Epithelial cell of esophagus (primary cell): ENCODE results near the gene ANKRD34C.

Experiments used
- DNase-seq: peaks from one replicate; pipeline ENCODE4 v3.0.0; 2010; ENCODE audit warnings: low read depth
- H3K4me3 ChIP-seq: 2 replicates; pipeline ENCODE4 v1.5.1; 2011; ENCODE audit warnings: mild to moderate bottlenecking, low read length, control low read depth
- CTCF ChIP-seq: IDR thresholded peaks from 2 replicates; pipeline ENCODE4 v1.5.1; 2011; ENCODE audit warnings: low read depth, mild to moderate bottlenecking, low read length, control low read depth, inconsistent platforms; ENCODE audit not compliant: insufficient read depth; ENCODE audit errors: missing control alignments

ANKRD34C gene

GRCh38 chr15:79321876-79322275 is 39.4 kb downstream of the ANKRD34C start:
- TF ChIP-seq CTCF: no peak
- DNase-seq: no peak
- no peak overlapping the region for H3K4me3 ChIP-seq

DNA sequence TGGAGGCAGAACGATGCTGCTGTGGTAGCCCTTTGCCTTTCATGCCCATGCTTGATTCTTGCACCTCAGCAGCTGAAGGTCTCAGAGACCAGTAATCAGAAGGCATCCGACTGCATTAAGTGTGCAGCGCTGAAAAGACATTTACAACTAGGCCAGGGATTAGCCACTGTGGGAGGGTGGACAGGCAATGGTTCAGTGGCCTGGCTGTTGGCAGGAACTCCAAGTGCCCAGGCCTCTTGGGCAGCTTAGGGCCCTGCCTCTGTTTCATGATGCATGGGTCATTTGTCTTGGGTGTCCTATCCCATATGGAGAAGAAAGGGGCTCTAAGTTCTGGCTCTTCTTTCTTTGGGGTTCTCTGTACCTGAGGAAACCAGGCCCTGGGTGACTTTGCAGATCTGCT is 39.8 kb downstream of the ANKRD34C start:
- TF ChIP-seq CTCF: no peak
- DNase-seq: no peak
- H3K4me3 ChIP-seq: no peak overlapping the region

DNA sequence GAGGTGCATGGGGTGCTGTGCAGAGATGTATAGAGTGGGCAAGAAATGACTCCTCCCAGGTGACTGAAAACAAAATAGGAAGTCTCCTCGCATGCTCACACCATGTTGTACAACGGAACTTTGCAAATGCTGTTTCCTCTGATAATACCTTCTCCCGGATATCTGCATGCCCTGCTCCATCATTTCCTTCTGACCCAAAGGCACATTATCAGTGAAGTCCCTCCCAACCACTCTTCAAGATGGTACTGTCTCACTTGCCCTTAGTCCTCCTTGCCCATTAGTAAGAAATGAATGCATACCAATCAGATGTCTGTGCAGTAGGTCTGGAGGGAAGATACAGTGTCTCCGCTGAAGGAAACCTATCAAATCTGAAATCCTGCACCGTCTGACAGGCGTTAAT is 40.4 kb downstream of the ANKRD34C start:
- no peak for TF ChIP-seq CTCF
- DNase-seq: no peak
- no peak overlapping the region for H3K4me3 ChIP-seq

DNA sequence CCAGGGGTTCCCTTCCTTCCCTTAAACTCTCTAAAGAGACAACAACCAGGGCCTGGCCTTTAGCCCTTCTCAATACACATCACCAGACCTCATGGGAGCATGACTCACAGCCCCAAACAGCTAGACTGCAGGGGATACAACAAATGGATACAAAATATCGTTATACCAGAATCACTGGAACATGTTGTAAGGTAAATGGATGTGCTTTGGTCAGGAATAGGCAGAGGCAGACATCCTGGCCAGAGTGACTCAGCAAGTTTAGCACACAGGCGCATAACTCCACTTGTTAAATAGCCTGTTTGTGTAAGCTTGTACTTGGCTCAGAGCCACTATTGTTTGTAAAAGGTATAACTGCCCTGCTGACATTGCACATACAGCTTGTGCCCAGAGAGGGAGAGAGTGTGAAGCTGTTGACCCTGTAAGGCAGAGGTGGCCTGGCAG is 46.7 kb downstream of the ANKRD34C start:
- peak; percentile 74 for DNase-seq
- no peak for TF ChIP-seq CTCF
- no peak overlapping the region for H3K4me3 ChIP-seq
